ENCODE measurements around the gene C4BPB. TPM values are rescaled to one million over a fixed set of nuclear protein-coding genes. Genes with fewer than 3 reads are reported as not detected.

The C4BPB gene
- total RNA-seq, 3 donors from 2014 or later (not counting 1 experiment from before 2014, with no cell fraction given), result not detected

DNA sequence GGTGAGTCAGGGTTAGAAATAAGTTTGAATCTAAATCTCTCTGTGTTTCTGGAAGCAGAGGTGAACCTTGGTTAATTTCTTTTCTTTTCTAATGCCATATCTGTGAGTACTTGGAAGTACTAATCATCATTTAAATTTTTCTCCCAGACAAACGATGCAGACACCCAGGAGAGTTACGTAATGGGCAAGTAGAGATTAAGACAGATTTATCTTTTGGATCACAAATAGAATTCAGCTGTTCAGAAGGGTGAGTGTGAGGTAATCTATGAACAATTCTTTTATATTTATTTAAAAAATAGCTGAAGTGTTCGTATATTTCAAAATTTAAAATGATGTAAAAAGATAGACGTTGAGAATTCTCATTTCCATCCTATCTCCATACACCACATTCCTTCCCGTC, 26.6 kb downstream of the C4BPB start:
- 100% methylated on average over 1 of the region's 5 CpGs for WGBS (ENCODE audit: insufficient coverage)
- DNase-seq, result no peak
- H3K27me3 ChIP-seq (ENCODE audit: control insufficient read depth, insufficient read depth, low read length), result no peaks in the 10 kb centered on the region
- H3K9me3 Mint-ChIP-seq, result no peaks in the 10 kb centered on the region
- intact Hi-C loops (cut with micrococcal nuclease), result no loop called here
- H3K36me3 Mint-ChIP-seq, result no peaks in the 10 kb centered on the region
- no peaks in the 10 kb centered on the region for H3K36me3 ChIP-seq (ENCODE audit: control insufficient read depth, insufficient read depth, low read length)
- H3K4me1 Mint-ChIP-seq, result no peaks in the 10 kb centered on the region
- H3K27ac ChIP-seq (ENCODE audit: low read length), result no peak overlapping the region
- ATAC-seq, result no peak
- H3K4me1 ChIP-seq (ENCODE audit: control insufficient read depth, insufficient read depth, low read length), result no peaks in the 10 kb centered on the region
- no peak overlapping the region for H3K27ac Mint-ChIP-seq
- H3K27me3 Mint-ChIP-seq (ENCODE audit: low read depth in 2 of 2), result peaks cover 13 to 25% of the 10 kb centered on the region in 2 donors
- TF ChIP-seq, protein P1, sequence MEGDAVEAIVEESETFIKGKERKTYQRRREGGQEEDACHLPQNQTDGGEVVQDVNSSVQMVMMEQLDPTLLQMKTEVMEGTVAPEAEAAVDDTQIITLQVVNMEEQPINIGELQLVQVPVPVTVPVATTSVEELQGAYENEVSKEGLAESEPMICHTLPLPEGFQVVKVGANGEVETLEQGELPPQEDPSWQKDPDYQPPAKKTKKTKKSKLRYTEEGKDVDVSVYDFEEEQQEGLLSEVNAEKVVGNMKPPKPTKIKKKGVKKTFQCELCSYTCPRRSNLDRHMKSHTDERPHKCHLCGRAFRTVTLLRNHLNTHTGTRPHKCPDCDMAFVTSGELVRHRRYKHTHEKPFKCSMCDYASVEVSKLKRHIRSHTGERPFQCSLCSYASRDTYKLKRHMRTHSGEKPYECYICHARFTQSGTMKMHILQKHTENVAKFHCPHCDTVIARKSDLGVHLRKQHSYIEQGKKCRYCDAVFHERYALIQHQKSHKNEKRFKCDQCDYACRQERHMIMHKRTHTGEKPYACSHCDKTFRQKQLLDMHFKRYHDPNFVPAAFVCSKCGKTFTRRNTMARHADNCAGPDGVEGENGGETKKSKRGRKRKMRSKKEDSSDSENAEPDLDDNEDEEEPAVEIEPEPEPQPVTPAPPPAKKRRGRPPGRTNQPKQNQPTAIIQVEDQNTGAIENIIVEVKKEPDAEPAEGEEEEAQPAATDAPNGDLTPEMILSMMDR (IDR thresholded peaks at IDR 0.05), result no peak
- no peak overlapping the region for H3K4me3 ChIP-seq (ENCODE audit: low read length)
- H3K4me3 Mint-ChIP-seq, result no peak overlapping the region
- H3K9me3 ChIP-seq (ENCODE audit: control insufficient read depth, insufficient read depth, low read length), result no peaks in the 10 kb centered on the region

DNA sequence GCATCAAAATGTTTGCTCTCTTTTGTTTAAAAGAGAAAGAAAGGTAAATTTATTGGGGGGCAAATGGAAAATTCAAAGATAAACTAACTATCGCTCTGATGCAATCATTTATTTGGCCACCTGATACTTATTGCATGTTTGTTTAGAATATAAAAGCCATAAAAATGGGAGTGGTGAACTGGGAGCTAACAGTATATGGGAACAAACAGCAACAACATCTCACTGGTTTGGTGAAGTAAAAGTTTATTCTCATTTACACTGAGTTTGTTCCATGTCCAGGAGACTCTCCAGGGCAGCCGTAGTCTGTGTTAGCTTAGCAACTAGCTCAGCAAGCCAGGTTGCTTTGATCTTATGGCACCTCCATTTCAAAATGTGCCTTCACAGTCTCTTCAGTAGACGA, 35.7 kb downstream of the C4BPB start:
- H3K27me3 Mint-ChIP-seq (ENCODE audit: low read depth in 2 of 2), result peaks cover 22 to 43% of the 10 kb centered on the region in 2 donors
- H3K4me1 ChIP-seq (ENCODE audit: control insufficient read depth, insufficient read depth, low read length), result no peaks in the 10 kb centered on the region
- no peak for ATAC-seq

DNA sequence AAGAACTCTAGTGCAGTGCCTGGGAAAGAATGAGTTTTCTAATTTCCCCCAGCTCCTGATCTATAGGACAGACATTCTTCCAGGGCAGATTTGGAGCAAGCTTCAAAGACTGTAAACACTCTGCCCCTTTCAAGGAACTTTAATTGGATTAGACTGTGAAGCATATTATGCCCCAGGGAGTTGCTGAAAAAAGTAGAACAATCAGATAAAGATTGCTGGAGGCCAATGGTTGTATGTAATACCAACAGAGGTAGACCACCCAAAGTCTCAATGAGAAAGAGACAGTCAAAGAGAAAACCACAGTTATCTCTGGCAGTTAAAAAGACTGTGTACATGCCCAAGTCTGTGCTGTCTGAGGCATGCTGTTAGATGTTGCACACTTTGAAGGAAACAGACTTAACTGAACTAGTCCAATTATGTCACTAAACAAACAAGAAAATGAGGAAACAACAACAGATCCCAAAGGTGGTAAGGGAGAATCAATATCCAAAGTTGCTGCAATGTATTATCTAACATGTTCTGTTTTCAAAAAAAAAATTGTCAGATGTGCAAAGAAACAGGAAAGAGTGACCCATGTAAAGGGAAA, 39.8 kb downstream of the C4BPB start:
- Histone ChIP-seq H3K4me3 (ENCODE audit: low read length) (no peak overlapping the region), H3K36me3 (ENCODE audit: control insufficient read depth, insufficient read depth, low read length) (no peaks in the 10 kb centered on the region), H3K4me1 (ENCODE audit: control insufficient read depth, insufficient read depth, low read length) (no peaks in the 10 kb centered on the region), H3K27ac (ENCODE audit: low read length) (no peak overlapping the region), H3K27me3 (ENCODE audit: control insufficient read depth, insufficient read depth, low read length) (no peaks in the 10 kb centered on the region), H3K9me3 (ENCODE audit: control insufficient read depth, insufficient read depth, low read length) (peaks cover 9% of the 10 kb centered on the region)
- Mint-ChIP-seq H3K4me1 (no peaks in the 10 kb centered on the region), H3K36me3 (peaks cover 19% of the 10 kb centered on the region), H3K27me3 (ENCODE audit: low read depth in 2 of 2) (peaks cover 15 to 26% of the 10 kb centered on the region in 2 donors), H3K4me3 (no peak overlapping the region), H3K9me3 (peaks cover 8 to 14% of the 10 kb centered on the region in 2 donors), H3K27ac (no peak overlapping the region)
- ATAC-seq (no peak), DNase-seq (no peak)
- TF ChIP-seq, protein P1 (IDR thresholded peaks at IDR 0.05), result no peak
- intact Hi-C loops (cut with micrococcal nuclease), result no loop called here

More for the DNA sequence above, 35.7 kb downstream of the C4BPB start:
- Mint-ChIP-seq H3K4me3 (no peak overlapping the region), H3K4me1 (no peaks in the 10 kb centered on the region), H3K9me3 (peaks cover 7 to 11% of the 10 kb centered on the region in 2 donors), H3K36me3 (peaks cover 15% of the 10 kb centered on the region), H3K27ac (no peak overlapping the region)
- intact Hi-C loops (cut with micrococcal nuclease), result no loop called here
- DNase-seq, result no peak
- Histone ChIP-seq H3K36me3 (ENCODE audit: control insufficient read depth, insufficient read depth, low read length) (no peaks in the 10 kb centered on the region), H3K9me3 (ENCODE audit: control insufficient read depth, insufficient read depth, low read length) (peaks cover 9% of the 10 kb centered on the region), H3K27ac (ENCODE audit: low read length) (no peak overlapping the region), H3K27me3 (ENCODE audit: control insufficient read depth, insufficient read depth, low read length) (no peaks in the 10 kb centered on the region), H3K4me3 (ENCODE audit: low read length) (no peak overlapping the region)
- TF ChIP-seq, protein P1 (IDR thresholded peaks at IDR 0.05), result no peak
- 100% methylated on average over 3 of the region's 3 CpGs for WGBS (ENCODE audit: insufficient coverage)

DNA sequence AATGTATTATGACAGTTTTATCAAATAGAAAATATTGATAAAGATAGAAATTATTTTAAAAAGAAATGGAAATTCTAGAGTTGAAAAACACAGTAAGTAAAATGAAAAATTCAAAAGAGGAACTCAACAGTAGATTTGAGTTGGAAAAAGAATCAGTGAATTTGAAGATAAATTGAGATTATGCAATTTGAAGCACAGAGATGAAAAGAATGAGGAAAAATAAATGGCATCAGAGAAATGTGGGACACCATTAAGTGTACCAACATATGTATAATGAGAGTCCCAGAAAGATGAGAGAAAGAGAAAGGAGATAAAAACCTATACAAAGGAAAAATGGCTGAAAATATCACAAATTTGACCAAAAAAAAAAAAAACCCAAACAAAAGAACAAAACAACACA, 40.4 kb downstream of the C4BPB start:
- no peak for ATAC-seq

More for the DNA sequence above, 40.4 kb downstream of the C4BPB start:
- H3K4me3 Mint-ChIP-seq, result no peak overlapping the region
- DNase-seq, result no peak
- H3K36me3 Mint-ChIP-seq, result peaks cover 19% of the 10 kb centered on the region
- no peak overlapping the region for H3K27ac Mint-ChIP-seq
- TF ChIP-seq, protein P1 (IDR thresholded peaks at IDR 0.05), result no peak
- peaks cover 14 to 23% of the 10 kb centered on the region in 2 donors for H3K27me3 Mint-ChIP-seq (ENCODE audit: low read depth in 2 of 2)
- Histone ChIP-seq H3K27me3 (ENCODE audit: control insufficient read depth, insufficient read depth, low read length) (no peaks in the 10 kb centered on the region), H3K27ac (ENCODE audit: low read length) (no peak overlapping the region), H3K36me3 (ENCODE audit: control insufficient read depth, insufficient read depth, low read length) (no peaks in the 10 kb centered on the region), H3K9me3 (ENCODE audit: control insufficient read depth, insufficient read depth, low read length) (peaks cover 9% of the 10 kb centered on the region), H3K4me1 (ENCODE audit: control insufficient read depth, insufficient read depth, low read length) (no peaks in the 10 kb centered on the region), H3K4me3 (ENCODE audit: low read length) (no peak overlapping the region)
- H3K4me1 Mint-ChIP-seq, result no peaks in the 10 kb centered on the region
- H3K9me3 Mint-ChIP-seq, result peaks cover 8 to 14% of the 10 kb centered on the region in 2 donors
- intact Hi-C loops (cut with micrococcal nuclease), result no loop called here
